Endodermal cell (in vitro differentiated cells): ENCODE measurements around the gene DOCK7. TPM values are rescaled to one million over a fixed set of nuclear protein-coding genes. Genes with fewer than 3 reads are reported as not detected.

Source experiments
- DNase-seq: peaks from one replicate; pipeline ENCODE4 v3.0.0-alpha.2; 2017
- H3K27ac ChIP-seq: 2 replicates; pipeline ENCODE4 v1.5.1; 2013; ENCODE audit warnings: mild to moderate bottlenecking, low read depth, low read length, moderate library complexity
- H3K27me3 ChIP-seq: 2 replicates; pipeline ENCODE4 v1.6.1; 2013; ENCODE audit warnings: mild to moderate bottlenecking, low read length, moderate library complexity; ENCODE audit not compliant: insufficient read depth, control insufficient read depth, poor library complexity, severe bottlenecking
- H3K36me3 ChIP-seq: 2 replicates; pipeline ENCODE4 v1.7.0; 2013; ENCODE audit warnings: mild to moderate bottlenecking, low read length, moderate library complexity; ENCODE audit not compliant: control insufficient read depth, insufficient read depth
- H3K4me1 ChIP-seq: one replicate; pipeline ENCODE4 v1.7.0; 2013; ENCODE audit warnings: low read length; ENCODE audit not compliant: control insufficient read depth, insufficient read depth
- H3K4me3 ChIP-seq: 2 replicates; pipeline ENCODE4 v1.5.1; 2013; ENCODE audit warnings: mild to moderate bottlenecking, low read length, moderate library complexity
- H3K9ac ChIP-seq: 2 replicates; pipeline ENCODE4 v1.6.1; 2013; ENCODE audit warnings: mild to moderate bottlenecking, low read length, moderate library complexity; ENCODE audit not compliant: poor library complexity, severe bottlenecking; ENCODE audit errors: extremely low read depth
- H3K9me3 ChIP-seq: 2 replicates; pipeline ENCODE4 v1.6.1; 2013; ENCODE audit warnings: mild to moderate bottlenecking, low read length, moderate library complexity; ENCODE audit not compliant: control insufficient read depth
- H3K27ac Mint-ChIP-seq: 2 replicates; pipeline ENCODE4 v1.8.0; 2020; ENCODE audit warnings: mixed read lengths
- H3K27me3 Mint-ChIP-seq: 2 replicates; pipeline ENCODE4 v1.8.0; 2021; ENCODE audit warnings: mild to moderate bottlenecking, mixed read lengths; ENCODE audit not compliant: insufficient read depth
- H3K36me3 Mint-ChIP-seq: 2 replicates; pipeline ENCODE4 v1.8.0; 2020; ENCODE audit warnings: low read depth, mixed read lengths
- H3K4me1 Mint-ChIP-seq: 2 replicates; pipeline ENCODE4 v1.8.0; 2020; ENCODE audit warnings: mixed read lengths
- H3K4me3 Mint-ChIP-seq: 2 replicates; pipeline ENCODE4 v1.8.0; 2020; ENCODE audit warnings: mild to moderate bottlenecking, moderate library complexity, mixed read lengths
- H3K9me3 Mint-ChIP-seq: 2 replicates; pipeline ENCODE4 v1.8.0; 2020; ENCODE audit warnings: mild to moderate bottlenecking, mixed read lengths
- WGBS, 2 experiments: methylation state at CpG; one replicate each; pipeline versions ENCODE4 v1.1.5 to v1.1.7; 2013; ENCODE audit warnings: missing lambda C conversion rate in 2 of 2, mixed read lengths in 1 of 2; ENCODE audit not compliant: insufficient coverage in 1 of 2, insufficient read length in 1 of 2; 5-methylcytosine and 5-hydroxymethylcytosine counted together
- total RNA-seq, 2 donors: library from RNA; stranded (reverse); fragmentation: NEBNext Ultra II Directional in 1 of 2; extraction: Animal tissue kit (Norgen Biotek cat#: 25700) in 1 of 2; gene quantifications; 2 replicates in 1 of 2; 3 replicates in 1 of 2; pipeline ENCODE4 v1.2.1, GENCODE V29; 2021
- TF ChIP-seq, protein P1 (sequence below): fragments of 200-600 bp; sonication (generic); conservative IDR thresholded peaks from 2 replicates; pipeline ENCODE4 v1.5.0; 2021; ENCODE audit warnings: antibody characterized with exemption, mild to moderate bottlenecking

DOCK7 gene
- total RNA-seq, 2 donors from 2014 or later: 66.8 to 72.8 TPM

DNA sequence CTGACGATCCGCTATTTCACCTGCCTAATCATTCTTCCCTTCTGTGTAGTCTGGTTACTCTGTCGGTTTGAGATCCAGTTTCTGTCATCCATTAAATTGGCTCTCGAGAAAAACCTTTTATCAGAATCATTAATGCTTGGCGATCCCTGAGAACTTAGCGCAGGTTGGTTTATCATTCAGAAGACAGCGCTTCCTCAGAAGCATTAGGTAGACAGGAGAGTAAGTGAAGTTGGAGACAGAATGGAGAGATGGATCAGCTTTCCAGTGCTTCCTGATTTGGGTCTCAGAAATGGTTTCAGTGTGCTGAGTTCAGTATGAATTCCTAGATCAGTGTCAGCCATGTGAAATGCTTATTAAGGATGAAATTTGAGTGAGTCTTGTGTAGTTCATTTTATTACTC lies 250.0 kb downstream of the DOCK7 start:
- TF ChIP-seq, protein P1, sequence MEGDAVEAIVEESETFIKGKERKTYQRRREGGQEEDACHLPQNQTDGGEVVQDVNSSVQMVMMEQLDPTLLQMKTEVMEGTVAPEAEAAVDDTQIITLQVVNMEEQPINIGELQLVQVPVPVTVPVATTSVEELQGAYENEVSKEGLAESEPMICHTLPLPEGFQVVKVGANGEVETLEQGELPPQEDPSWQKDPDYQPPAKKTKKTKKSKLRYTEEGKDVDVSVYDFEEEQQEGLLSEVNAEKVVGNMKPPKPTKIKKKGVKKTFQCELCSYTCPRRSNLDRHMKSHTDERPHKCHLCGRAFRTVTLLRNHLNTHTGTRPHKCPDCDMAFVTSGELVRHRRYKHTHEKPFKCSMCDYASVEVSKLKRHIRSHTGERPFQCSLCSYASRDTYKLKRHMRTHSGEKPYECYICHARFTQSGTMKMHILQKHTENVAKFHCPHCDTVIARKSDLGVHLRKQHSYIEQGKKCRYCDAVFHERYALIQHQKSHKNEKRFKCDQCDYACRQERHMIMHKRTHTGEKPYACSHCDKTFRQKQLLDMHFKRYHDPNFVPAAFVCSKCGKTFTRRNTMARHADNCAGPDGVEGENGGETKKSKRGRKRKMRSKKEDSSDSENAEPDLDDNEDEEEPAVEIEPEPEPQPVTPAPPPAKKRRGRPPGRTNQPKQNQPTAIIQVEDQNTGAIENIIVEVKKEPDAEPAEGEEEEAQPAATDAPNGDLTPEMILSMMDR: no peak
- no peaks in the 10 kb centered on the region for H3K9me3 ChIP-seq
- DNase-seq: no peak
- H3K9ac ChIP-seq: peak overlapping the region; percentile 96
- 2 to 3% methylated on average over 7 of the region's 7 CpGs for WGBS, 2 experiments
- Mint-ChIP-seq H3K27ac (peak overlapping the region; percentile 53), H3K27me3 (no peaks in the 10 kb centered on the region), H3K4me1 (peaks cover 14% of the 10 kb centered on the region), H3K9me3 (no peaks in the 10 kb centered on the region), H3K36me3 (peaks cover 21% of the 10 kb centered on the region), H3K4me3 (peak overlapping the region; percentile 78)
- peak overlapping the region; percentile 99 for H3K4me3 ChIP-seq
- H3K27me3 ChIP-seq: no peaks in the 10 kb centered on the region
- H3K27ac ChIP-seq: no peak overlapping the region
- H3K36me3 ChIP-seq: peaks cover 29% of the 10 kb centered on the region
- no peaks in the 10 kb centered on the region for H3K4me1 ChIP-seq

DNA sequence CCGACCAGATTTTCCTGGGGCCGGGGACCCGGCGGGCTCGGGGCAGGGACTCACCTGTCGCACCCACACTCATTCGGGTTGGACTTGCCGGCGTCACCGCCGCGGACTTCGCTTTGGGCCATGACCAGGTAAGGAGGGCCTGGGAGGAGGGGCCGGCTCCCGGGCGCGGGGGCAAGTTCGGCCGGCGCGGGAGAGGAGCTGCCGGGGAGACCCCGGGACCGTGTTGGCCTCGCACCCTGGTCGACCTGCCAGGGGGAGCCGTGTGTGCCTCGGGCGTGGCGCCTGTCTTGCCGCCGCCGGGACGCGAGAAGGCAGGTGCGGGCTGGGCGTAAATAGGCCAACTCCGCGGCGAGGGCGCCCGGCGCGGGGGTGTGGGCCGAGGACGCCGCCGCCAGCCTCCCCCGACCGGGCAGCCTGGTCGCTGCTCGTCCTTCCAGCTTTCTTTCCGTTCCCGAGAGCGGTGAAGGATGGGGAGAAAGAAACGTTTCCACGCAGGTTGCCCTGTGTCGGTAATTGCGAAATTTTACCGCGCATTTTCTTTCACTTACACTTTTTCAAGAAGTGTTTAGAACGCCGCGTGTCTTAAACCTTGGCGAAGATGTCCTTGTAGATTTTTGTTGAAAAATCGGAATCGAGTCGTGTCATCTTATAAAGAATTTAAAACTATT lies 250.8 kb downstream of the DOCK7 start:
- Mint-ChIP-seq H3K27ac (peak overlapping the region; percentile 53), H3K27me3 (no peaks in the 10 kb centered on the region), H3K9me3 (no peaks in the 10 kb centered on the region), H3K4me1 (peaks cover 14% of the 10 kb centered on the region), H3K4me3 (peak overlapping the region; percentile 78), H3K36me3 (peaks cover 18% of the 10 kb centered on the region)
- Histone ChIP-seq H3K27ac (peak overlapping the region; percentile 100), H3K27me3 (no peaks in the 10 kb centered on the region), H3K36me3 (peaks cover 21% of the 10 kb centered on the region), H3K9me3 (no peaks in the 10 kb centered on the region), H3K4me3 (peak overlapping the region; percentile 99), H3K9ac (peak overlapping the region; percentile 96), H3K4me1 (no peaks in the 10 kb centered on the region)
- no peak for DNase-seq
- TF ChIP-seq, protein P1: no peak
- 0% methylated on average over 17 to 68 of the region's 68 CpGs for WGBS, 2 experiments

DNA sequence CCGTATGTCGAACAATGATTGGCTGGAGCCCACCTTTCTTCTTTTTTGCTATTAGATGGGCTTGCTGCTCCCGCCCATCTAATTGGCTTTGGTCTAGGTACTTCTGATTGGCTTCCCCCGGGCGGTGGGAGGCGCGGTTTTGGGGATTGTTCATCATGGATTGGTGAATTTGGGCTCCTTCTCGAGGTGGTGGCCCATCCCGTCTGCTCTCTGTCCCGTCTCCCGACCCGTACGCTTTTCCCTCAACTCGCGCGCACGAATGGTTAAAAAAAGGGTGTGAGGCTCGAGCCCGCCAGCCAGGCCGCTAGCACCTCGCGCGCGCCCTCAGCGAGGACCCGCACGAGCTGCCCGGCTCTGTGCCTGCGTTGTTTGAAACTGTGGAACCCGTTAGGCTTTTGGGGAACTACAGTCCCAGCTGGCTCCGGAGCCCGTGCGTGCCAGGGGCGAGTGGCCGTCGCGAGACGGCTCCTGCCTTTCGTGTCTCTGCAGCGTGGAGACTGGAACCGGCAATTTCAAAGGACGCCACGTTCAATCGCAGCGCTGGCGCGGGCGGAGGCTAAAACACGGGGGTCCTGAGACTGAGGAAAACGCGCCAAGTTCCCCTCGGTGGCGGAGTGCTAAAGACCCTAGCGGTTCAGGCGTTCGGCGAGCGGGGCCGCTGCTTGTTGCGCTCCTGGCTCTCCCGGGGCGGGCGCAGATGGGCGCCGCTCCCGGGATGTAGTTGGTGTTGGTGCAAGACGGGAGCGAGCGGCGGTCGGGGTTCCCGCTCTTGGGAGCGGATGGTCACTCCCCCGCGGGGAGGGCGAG lies 251.5 kb downstream of the DOCK7 start, which contains the start of gene USP1:
TSS of gene USP1 (plus strand) at position 584 of the 807 bp plus-strand sequence. CDS start 2,819 bp downstream, outside the sequence.
- H3K27ac Mint-ChIP-seq: peak within 1 kb of the TSS; percentile 99
- H3K36me3 Mint-ChIP-seq: peaks cover 12% of the 10 kb centered on the region
- TF ChIP-seq, protein P1: no peak
- peak; percentile 99 for DNase-seq
- Histone ChIP-seq H3K4me1 (no peaks in the 10 kb centered on the region), H3K36me3 (peaks cover 14% of the 10 kb centered on the region), H3K9ac (peak within 1 kb of the TSS; percentile 98), H3K27me3 (no peaks in the 10 kb centered on the region), H3K27ac (peak within 1 kb of the TSS; percentile 100), H3K4me3 (peak within 1 kb of the TSS; percentile 99), H3K9me3 (no peaks in the 10 kb centered on the region)
- H3K9me3 Mint-ChIP-seq: no peaks in the 10 kb centered on the region
- peaks cover 14% of the 10 kb centered on the region for H3K4me1 Mint-ChIP-seq
- H3K27me3 Mint-ChIP-seq: no peaks in the 10 kb centered on the region
- WGBS, 2 experiments: 0% methylated on average over 44 to 76 of the region's 76 CpGs
- H3K4me3 Mint-ChIP-seq: peak within 1 kb of the TSS; percentile 78
